Ammon's horn (tissue), 1 donor: ENCODE results near the gene MTARC1.

Experiments
- DNase-seq: peaks from one replicate; pipeline ENCODE4 v3.0.0-alpha.2; 2016; ENCODE audit warnings: low spot score

Gene MTARC1

GRCh38 chr1:220786337-220787068 lies at the start of gene MTARC1:
TSS of gene MTARC1 (plus strand) at chr1:220786913. CDS start at chr1:220786945, 32 bp downstream.
- peak; percentile 78 for DNase-seq

- DNase-seq: no peak
These were observed 45.4 kb upstream of the MTARC1 start for GRCh38 chr1:220741349-220741748.

GRCh38 chr1:220741825-220742224 lies 44.9 kb upstream of the MTARC1 start:
- DNase-seq: no peak

- no peak for DNase-seq
These were observed 44.2 kb upstream of the MTARC1 start for GRCh38 chr1:220742520-220742919.

GRCh38 chr1:220746851-220747250 lies 39.9 kb upstream of the MTARC1 start:
- no peak for DNase-seq

- no peak for DNase-seq
These were observed 39.1 kb upstream of the MTARC1 start for GRCh38 chr1:220747437-220748088.

GRCh38 chr1:220748089-220748934 lies 38.4 kb upstream of the MTARC1 start, which contains the start of gene MTARC2:
TSS of gene MTARC2 (plus strand) at chr1:220748322. CDS start at chr1:220748532, 210 bp downstream.
- DNase-seq: peak; percentile 70

- no peak for DNase-seq
These were observed 37.8 kb upstream of the MTARC1 start for GRCh38 chr1:220748936-220749335.

GRCh38 chr1:220750131-220750515 lies 36.6 kb upstream of the MTARC1 start:
- no peak for DNase-seq

- DNase-seq: no peak
These were observed 35.6 kb upstream of the MTARC1 start for GRCh38 chr1:220751111-220751510.

- DNase-seq: no peak
These were observed 32.3 kb upstream of the MTARC1 start for GRCh38 chr1:220754212-220754917.

- no peak for DNase-seq
These were observed 31.8 kb upstream of the MTARC1 start for GRCh38 chr1:220754918-220755295.

GRCh38 chr1:220755309-220755708 lies 31.4 kb upstream of the MTARC1 start:
- no peak for DNase-seq

GRCh38 chr1:220757441-220757840 lies 29.3 kb upstream of the MTARC1 start:
- no peak for DNase-seq

GRCh38 chr1:220759147-220759546 lies 27.6 kb upstream of the MTARC1 start:
- DNase-seq: no peak

GRCh38 chr1:220761688-220762427 lies 24.9 kb upstream of the MTARC1 start:
- DNase-seq: no peak

GRCh38 chr1:220764757-220765156 lies 22.0 kb upstream of the MTARC1 start:
- no peak for DNase-seq

- no peak for DNase-seq
These were observed 19.2 kb upstream of the MTARC1 start for GRCh38 chr1:220767312-220768125.

GRCh38 chr1:220768126-220768601 lies 18.5 kb upstream of the MTARC1 start:
- no peak for DNase-seq

- no peak for DNase-seq
These were observed 17.5 kb upstream of the MTARC1 start for GRCh38 chr1:220769205-220769604.
